Activated naive CD8-positive, alpha-beta T cell treated with anti-CD3 and anti-CD28 coated beads, Interleukin-2, amount 50 U/mL, for 16 hours (primary cell): Measurements from ENCODE around the gene CSTF3.

Experiments
- DNase-seq: peaks from one replicate; pipeline ENCODE4 v3.0.0-alpha.2; 2020; ENCODE audit warnings: low read depth, low spot score

CSTF3 gene

DNA sequence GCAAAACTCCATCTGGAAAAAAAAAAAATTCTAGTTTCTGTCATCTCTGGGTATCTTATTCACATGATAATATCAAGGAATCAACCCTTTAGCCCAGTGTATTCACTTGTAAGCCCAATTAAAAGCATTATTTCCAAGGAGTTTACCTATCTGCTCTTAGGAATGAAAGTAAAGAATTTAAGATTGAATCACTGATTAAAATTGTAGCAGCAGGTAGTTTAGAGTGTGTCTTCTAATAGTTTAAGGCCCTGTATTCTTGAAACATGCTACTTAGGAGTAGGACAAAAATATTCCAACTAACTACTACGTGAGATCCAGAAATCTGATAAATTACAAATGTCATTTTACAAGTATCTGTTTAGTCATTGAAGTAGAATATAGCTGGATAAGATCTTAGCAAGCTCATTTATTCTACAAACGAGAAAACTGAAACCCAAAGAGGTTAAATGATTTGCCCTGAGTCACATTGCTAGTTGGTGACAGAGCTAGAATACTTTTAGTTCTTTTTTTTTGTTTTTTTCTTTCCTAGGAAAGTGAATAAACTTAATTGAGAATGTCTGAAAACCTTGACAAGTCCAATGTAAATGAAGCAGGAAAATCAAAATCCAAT, 118.0 kb downstream of the CSTF3 start:
- DNase-seq: no peak

DNA sequence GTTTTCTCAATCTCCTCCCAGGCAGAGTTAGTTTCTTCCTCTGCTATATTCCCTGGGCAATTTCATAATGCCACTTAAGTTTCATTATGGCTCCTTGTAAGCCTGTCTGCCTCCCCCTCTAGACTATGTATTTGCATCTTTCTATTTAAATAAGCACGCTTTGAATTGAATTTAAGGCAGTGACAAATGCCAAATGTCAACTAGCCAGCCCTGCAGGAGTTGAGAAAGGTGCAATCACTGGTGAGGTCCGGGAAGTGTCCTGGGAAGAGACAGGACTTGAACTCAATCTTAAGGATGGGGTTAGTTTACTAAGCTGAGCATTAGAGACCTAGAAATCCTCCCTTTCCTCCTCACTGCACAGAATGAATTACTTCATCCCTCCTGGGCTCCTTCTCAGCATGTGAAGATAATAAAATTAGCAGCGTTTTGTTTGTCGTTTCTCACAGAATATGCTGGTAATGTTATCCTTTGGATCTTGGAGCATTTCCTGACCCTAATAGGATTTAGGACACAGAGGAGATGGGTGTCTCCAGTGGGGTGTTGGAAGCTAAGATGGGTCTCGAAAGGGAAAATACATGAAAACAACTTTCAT, 120.3 kb downstream of the CSTF3 start:
- DNase-seq: no peak

DNA sequence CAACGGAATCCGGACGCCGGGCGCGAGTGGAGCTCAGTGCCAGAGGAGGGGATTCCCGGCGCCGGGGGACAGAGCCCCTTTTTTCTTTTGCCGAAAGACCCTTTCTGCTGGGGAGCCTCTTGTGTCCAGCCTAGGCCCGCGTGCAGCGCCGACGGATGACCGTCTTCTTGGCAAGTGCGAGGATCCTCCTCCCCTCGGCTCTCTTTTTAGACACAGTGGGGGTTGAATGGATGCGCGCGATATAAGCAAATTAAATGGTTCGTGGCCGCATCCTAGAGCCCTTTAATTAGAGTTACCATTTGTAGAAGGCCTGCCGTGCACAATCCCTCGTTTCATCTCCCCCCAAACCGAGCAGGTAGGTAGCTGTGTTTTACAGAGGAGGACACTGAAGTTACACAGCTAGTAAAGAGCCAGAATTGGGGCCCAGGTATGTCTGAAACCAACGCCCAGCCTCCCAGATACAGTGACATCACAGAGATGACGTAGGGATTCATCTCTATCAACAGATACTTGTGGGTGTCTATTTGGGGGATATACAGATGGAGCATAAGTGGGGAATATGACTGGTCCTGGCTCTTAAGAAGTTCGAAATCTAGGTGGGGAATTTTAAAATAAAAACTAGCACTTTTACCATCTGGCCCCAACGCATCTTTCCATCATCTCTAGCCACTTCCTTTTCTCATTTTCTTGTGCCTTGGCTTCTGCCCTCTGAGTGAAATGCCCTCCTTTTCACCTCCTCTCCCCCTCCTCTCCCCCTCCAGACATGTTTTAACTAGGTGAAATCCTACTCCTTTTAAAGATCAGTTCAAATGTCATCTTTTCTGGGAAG, 121.0 kb downstream of the CSTF3 start:
- no peak for DNase-seq

DNA sequence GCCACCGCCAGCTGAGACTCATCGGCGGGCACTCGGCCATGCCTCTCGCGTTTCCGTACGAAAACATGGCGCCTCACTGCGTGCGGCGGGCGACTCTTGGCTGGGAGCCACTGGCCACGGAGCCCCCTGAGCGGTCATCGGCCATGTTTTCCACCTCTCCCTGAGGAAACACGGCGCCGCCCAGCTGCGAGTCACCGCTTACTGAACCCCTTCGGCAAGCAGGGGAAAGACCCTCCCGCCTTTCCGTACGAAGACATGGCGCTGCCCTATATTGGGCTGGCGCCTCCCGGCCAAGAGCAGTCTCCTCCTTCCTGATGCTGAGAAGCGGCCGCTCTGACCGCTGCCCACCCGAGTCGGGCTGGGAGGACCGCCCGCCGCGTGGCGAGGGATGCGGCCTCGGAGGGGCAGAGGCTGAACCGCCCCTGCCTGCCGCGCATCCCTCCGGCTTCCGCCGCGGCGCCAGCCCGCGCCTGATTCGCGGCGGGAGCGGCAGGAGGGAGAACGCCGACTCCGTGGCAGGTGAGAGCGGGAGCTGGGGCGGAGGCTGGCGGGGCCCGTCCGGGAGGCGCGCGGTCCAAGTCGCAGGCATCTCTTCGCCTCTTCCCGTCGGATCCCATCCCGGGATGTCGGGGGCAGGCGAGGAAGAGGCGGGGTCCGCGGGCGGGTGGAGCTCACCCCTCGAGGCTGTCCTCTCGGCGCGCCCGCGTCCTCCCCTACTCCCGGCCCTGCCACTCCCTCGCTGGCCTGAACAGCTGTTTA, 121.8 kb downstream of the CSTF3 start, which contains the start of gene TCP11L1:
TSS of gene TCP11L1 (plus strand) at position 299 of the 759 bp plus-strand sequence. CDS start 4,202 bp downstream, outside the sequence.
- peak; percentile 55 for DNase-seq

DNA sequence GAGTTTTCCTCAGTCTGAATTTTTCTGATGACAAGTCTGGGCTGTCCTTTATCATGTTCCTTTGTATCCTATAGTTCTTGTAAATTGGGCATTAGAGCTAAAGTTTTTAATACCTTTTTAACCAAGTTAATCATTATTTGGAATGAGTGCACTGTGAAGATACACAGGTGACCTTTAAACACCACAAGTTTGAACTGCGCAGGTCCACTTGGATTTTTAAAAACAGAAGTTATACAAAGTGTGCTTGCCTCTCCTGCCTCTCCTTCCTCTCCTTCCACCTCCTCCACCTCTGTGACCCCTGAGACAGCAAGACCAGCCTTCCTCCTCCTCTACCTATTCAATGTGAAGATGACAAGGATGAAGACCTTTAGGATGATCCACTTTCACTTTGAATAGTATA, 126.3 kb downstream of the CSTF3 start:
- no peak for DNase-seq
